Fibroblast of skin of scalp (primary cell): Measurements from ENCODE around the gene SHROOM3.
"Not testable (repeated sequence)": the region's sequence is repeated elsewhere in the genome, so short reads cannot be mapped to it uniquely, and the experiment has no call there.

Experiments
- DNase-seq: peaks from one replicate; pipeline ENCODE4 v3.0.0-alpha.2; 2013

The SHROOM3 gene

DNA sequence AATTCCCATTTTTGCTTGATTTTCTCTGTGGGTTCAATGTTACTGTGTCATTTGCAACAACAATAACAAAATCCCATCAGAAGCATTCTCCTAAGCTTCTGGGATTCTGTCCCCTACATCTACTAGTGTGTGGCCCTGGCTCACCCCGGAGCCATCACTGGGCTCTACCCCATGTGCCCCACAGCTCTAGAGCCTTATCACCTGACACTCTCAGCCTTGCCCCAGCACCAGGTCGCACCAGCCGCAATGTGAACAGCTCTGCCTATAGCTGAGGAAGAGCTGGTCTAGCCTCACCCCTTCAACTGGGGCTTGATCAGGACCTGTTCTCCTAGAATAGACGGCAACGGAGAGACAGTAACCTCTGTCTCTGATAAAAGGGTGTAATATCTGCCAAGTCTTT, 161.7 kb downstream of the SHROOM3 start:
- no peak for DNase-seq

DNA sequence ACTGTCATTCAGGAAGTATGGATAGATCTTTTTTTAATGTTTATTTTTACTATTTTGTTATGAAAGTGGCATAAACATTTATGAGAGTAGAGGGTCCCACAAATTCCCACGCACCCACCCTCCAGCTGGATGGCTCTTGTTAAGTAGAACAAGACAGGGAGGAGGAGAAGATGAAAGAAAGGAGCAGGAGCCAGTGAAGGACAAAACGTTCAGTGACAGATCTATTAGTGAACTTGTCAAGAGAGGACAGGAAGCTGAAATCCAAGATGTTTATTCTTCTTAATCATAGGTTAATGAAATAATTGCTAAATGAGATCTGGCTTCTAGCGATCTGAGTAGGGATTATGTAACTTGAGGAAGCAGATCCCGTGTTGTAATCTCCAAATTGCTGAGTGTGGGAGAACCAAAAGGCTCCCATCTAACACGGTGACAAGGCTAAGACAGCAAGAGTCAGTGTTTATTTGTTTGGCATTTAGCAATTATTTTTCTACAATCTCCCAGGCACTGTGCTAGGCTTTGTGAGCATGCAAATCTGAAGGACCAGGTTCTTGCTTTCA, 162.5 kb downstream of the SHROOM3 start:
- no peak for DNase-seq

DNA sequence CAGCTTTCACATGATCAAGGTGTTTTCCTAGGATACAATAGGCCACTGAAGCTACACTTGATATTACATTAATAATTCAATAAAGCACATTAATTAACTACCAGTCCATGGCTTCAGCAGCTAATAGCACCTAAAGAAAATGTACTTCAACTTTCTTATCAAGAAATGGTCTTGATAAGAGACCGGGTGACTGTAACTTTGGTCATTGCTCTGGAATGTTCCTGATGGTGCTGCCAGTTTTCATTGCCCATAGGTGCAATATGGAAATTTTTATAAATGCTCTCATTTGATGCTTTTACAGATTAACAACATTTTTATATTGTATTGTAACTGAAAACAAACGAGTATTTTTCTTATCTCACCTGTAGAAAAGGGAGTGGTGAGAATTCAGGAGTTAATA, 165.4 kb downstream of the SHROOM3 start:
- no peak for DNase-seq

DNA sequence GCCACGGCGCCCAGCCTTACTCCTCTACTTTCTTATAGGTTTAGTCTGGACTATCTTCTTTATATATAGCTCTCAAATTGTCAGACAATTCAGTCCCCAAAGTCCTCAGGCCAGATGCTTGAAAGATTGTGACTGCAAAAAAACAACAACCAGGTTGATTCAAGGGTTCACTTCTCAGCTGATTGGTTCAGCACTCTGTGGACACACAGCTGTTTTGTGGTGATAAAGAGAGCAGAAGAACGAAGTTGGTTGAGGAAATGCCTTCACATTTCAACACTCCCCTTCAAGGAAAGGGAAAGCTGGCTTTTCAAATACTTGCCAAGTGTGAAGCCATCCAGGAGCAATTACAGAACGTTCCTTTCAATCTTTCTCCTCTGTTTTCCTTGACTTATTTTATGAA, 166.8 kb downstream of the SHROOM3 start:
- DNase-seq: peak; percentile 40

DNA sequence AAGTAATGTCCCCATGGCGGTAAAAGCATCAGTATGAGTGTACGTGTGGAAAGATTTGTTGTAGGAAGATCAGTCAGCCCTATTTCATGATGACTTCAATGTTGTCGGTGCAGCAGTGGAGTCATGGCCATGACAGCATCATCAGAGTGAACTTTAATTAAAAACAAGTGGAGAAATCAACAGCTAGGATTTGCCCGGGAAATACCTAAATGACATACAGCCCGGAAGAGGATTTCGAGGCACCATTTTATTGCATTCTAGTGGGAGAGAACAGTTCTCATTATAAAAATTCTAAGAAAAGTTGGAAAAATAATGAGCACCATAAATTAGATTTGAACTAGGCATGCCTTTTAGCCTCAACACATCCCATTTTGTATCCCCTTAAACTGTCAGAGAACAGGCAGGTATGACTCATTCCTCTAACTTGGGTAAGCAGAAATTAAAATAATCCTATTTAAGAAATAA, 170.1 kb downstream of the SHROOM3 start:
- peak; percentile 48 for DNase-seq

- peak; percentile 72 for DNase-seq
Observed at GRCh38 chr4:76606645-76607265, 171.7 kb downstream of the SHROOM3 start.

- peak; percentile 54 for DNase-seq
Observed at GRCh38 chr4:76607266-76607799, 172.3 kb downstream of the SHROOM3 start.

DNA sequence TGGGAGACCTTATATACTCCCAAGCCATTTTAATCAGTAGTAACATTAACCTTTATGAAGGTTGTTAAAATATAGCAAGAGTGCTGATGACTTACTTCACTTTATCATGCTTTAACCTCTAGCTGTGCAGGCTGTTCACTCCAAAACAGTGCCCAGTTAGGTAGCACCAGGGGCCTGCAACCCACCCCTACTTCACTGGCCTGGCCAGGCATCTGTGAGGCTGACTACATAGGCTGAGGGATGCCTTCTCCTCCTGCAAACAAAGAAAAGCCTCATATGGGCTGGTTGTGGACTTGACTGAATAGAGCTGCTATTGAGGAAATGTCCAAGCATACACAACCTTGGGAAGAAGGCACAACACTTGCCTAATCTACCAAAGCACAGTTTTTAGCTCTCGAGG, 172.8 kb downstream of the SHROOM3 start:
- DNase-seq: no peak

GRCh38 chr4:76608549-76608948, 173.5 kb downstream of the SHROOM3 start:
- not testable (repeated sequence) for DNase-seq

GRCh38 chr4:76610751-76611547, 175.9 kb downstream of the SHROOM3 start:
- DNase-seq: peak; percentile 79

DNA sequence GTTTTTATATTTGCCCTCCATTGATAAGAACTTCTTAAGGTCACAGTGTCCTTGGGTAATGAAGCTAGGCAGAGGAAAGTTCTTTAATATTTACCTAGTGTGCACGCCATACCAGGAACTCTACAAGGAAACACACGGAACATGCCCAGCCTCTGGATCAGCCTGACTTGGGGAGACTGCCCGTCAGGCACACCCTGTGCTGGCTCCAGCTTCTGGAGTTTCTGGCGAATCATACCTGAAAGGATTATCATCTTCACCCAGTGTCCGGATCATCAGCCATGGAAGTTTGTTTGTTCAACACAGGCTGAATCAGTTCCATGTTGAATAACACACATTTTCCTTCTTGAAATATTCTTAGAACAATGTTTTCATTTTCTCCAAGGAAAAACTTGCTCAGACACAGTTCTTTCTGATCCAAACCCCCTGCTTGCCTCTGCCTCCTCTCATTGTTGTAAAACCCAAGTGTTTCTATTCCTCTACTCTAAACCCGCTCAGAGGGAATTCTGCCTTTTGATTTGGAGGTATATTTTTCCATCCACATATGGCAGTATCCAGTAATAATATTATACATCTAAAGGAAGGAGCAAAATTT, 176.7 kb downstream of the SHROOM3 start:
- DNase-seq: peak; percentile 52

- peak; percentile 96 for DNase-seq
Observed at GRCh38 chr4:76614589-76614988, 179.6 kb downstream of the SHROOM3 start.

DNA sequence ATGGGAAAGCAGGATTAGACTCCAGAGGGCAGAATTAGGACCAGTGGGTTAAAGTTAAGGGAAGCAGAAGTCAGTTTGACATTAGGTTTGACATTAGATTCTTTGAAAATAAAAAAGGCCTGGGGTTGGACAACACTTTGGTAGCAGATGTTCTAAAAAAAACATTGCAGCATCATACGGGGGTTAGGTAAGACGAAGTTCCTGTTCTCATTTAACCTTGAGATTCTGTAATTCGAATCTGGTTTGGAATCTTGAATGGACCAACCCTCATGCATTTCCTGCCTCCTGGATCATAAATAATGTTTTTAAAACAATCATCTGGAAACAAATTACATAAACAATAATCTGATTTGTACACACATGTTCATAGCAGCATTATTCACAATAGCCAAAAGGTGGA, 181.0 kb downstream of the SHROOM3 start:
- no peak for DNase-seq

- no peak for DNase-seq
Observed at GRCh38 chr4:76616526-76616925, 181.5 kb downstream of the SHROOM3 start.

GRCh38 chr4:76620723-76621468, 185.9 kb downstream of the SHROOM3 start:
- no peak for DNase-seq

- no peak for DNase-seq
Observed at GRCh38 chr4:76622126-76622525, 187.1 kb downstream of the SHROOM3 start.

DNA sequence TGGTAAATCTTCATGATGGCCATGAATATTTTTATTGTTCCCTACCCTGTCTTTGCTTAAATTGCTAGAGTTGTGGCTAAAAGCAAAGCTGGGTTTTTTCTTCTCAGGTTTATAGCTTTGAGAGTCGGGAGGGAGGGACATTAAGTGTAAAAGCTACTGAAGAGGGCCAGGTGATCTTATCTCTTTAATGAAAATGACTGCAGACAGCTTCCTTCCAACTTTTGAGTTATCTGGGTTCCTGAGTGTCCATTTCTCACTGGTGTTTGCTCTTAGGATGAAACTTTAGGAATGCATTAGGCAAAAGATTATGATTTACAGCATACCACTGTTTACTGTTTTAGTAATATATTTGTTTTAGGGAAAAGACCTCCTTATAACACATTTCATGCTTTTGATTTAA, 187.7 kb downstream of the SHROOM3 start:
- DNase-seq: no peak

DNA sequence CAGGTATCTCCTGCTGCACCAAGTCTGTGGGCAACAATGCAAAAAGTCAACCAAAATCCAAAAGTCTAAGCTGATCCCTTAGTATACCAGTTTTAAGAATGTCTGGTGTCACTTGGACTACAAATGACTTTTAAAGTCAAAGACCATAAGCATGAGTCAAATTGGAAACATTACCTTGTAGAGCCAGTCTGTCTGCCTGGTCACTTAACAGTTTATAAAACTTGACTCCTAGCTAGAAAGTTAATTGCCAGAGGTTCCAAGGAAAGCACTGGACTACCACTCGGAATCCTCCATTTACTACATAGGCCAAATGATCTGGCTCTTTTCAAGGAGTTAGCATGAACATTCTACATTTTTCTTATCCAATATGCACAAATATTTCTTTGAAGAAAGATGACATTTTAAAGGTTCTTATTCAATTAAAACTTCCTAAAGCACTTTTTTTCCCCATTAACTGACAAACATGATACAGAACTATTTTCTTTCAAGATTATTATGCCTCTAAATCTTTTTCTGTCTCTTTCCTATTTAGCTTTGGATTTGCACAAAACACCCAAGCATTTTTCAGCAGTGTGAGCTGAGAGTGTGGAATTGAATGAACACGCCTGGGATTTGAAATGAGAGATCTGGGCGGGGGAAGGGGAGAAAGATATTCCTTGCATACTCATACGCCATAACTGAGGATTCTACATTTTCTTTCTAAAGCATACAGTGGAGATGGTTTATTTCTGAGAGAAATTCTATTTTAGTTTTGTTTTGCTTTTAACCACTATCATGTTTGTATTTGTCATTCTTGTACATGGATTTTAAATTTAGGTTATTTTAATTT, 188.4 kb downstream of the SHROOM3 start:
- no peak for DNase-seq

DNA sequence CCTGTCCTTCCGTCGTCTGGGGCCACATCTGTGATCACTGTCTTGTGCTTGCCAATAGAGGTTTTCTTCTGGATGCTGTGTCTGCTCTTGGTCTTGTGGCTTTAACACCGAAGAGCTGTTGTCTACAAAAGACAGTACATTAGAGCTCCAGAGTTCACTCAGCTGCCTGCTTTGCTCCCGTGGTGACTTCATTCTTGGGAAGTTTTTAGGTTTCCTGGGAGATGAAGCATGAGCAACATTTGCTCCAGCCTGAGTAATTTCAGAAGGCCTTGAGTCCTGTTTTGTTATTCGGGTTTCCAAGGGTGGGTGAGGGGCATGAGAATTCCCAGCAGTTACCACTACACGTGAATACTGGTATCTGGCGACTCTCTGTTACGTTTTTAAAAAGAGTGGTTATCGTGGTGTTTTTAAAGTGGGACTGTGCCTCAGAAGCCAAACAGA, 189.2 kb downstream of the SHROOM3 start:
- peak; percentile 96 for DNase-seq

GRCh38 chr4:76624931-76625715, 190.1 kb downstream of the SHROOM3 start:
- DNase-seq: no peak
